ENCODE measurements around the gene GH2. TPM values are rescaled to one million over a fixed set of nuclear protein-coding genes. Genes with fewer than 3 reads are reported as not detected.
"Not testable (repeated sequence)": the region's sequence is repeated elsewhere in the genome, so short reads cannot be mapped to it uniquely, and the experiment has no call there.

Gene GH2
- total RNA-seq, 4 donors from 2014 or later: not detected

DNA sequence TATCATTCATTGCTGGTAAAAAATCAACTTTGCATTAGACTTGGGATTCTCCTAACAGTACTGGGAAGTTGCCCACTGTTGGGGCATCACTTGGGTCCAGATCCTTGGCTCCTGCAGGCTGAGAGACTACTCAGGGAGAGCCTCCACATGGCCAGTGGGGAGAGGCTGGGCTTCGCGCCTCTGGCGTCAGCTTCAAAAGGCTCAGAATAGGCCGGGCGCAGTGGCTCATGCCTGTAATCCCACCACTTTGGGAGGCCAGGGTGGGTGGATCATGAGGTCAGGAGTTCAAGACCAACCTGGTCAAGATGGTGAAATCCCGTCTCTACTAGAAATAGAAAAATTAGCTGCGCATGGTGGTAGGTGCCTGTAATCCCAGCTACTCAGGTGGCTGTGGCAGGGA is 32.7 kb upstream of the GH2 start:
- DNase-seq: no peak
- no peak overlapping the region for H3K27ac ChIP-seq
- intact Hi-C loops (cut with DNase I; ENCODE audit: low total_unique reads): loop anchor here (10.0 kb wide), 1 partner anchor 220 kb away; the partner anchor contains the start of gene ERN1
- H3K4me1 ChIP-seq: no peaks in the 10 kb centered on the region
- no peaks in the 10 kb centered on the region for H3K27me3 ChIP-seq
- H3K9me3 ChIP-seq: no peaks in the 10 kb centered on the region
- TF ChIP-seq POLR2A (IDR thresholded peaks at IDR 0.05): no peak
- TF ChIP-seq CTCF (IDR thresholded peaks at IDR 0.05): no peak
- H3K36me3 ChIP-seq: no peaks in the 10 kb centered on the region
- no peak overlapping the region for H3K4me3 ChIP-seq

GRCh38 chr17:63911657-63912100 is 29.9 kb upstream of the GH2 start:
- Histone ChIP-seq H3K4me1 (no peaks in the 10 kb centered on the region), H3K4me3 (no peak overlapping the region), H3K27me3 (no peaks in the 10 kb centered on the region), H3K9me3 (no peaks in the 10 kb centered on the region), H3K36me3 (no peaks in the 10 kb centered on the region), H3K27ac (no peak overlapping the region)
- DNase-seq: peak; percentile 31 to 40
- peak; percentile 51 to 83 (median 64) for TF ChIP-seq CTCF (IDR thresholded peaks at IDR 0.05)
- TF ChIP-seq POLR2A (IDR thresholded peaks at IDR 0.05): no peak
- intact Hi-C loops (cut with DNase I; ENCODE audit: low total_unique reads): loop anchor here (10.0 kb wide), 1 partner anchor 223 kb away; the partner anchor contains the start of gene ERN1

DNA sequence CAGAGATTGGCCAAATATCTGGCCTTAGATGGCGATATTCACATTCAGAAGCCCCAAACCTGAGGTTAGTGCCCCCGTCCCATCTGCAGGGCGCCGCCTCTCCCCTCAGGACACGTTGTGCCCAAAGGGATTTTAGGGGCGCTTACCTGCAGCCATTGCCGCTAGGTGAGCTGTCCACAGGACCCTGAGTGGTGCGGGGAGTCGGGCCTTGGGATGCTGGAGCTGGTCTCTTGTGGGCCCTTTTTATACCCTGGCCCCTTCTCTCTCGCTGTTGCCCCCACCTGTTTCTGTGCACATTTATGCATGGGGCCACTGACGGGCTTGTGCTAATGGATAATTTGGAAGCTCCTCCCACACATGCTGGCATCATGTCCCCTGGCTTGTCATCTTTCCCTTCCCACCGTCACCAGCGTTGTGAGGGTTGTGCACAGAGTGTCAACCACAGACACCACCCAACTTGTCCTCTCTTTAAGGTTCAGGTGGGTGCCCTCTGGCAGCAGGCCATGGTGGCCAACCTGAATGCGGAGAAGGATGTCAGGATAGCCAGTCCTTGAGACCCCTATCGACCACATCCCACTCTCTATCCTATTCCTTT is 29.4 kb upstream of the GH2 start, which contains the start of gene CSHL1:
CSHL1 (minus strand) TSS at position 218 of the 595 bp plus-strand sequence; CDS start at position 156, 62 bp downstream.
- intact Hi-C loops (cut with DNase I; ENCODE audit: low total_unique reads): loop anchor here (10.0 kb wide), 1 partner anchor 224 kb away; the partner anchor contains the start of gene ERN1
- no peaks in the 10 kb centered on the region for H3K9me3 ChIP-seq
- DNase-seq: no peak
- no peak within 1 kb of the TSS for H3K27ac ChIP-seq
- no peaks in the 10 kb centered on the region for H3K36me3 ChIP-seq
- no peaks in the 10 kb centered on the region for H3K27me3 ChIP-seq
- no peaks in the 10 kb centered on the region for H3K4me1 ChIP-seq
- TF ChIP-seq POLR2A (IDR thresholded peaks at IDR 0.05) (no peak), CTCF (IDR thresholded peaks at IDR 0.05) (no peak)
- H3K4me3 ChIP-seq: no peak within 1 kb of the TSS

DNA sequence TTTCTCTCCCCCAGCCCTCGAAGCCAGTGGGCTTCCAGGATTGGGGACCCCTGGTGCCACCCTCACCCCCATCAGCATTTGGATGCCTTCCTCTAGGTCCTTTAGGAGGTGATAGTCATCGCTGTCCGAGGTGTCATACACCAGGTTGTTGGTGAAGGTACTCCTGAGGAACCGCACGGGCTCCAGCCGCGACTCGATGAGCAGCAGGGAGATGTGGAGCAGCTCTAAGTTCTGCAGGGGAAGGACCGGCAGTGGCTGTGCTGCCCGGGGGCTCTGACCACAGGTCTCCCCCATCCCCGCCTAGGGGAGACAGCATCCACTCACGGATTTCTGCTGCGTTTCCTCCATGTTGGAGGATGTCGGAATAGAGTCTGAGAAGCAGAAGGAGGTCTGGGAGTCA is 28.4 kb upstream of the GH2 start:
- TF ChIP-seq POLR2A (IDR thresholded peaks at IDR 0.05): no peak
- no peak for TF ChIP-seq CTCF (IDR thresholded peaks at IDR 0.05)
- intact Hi-C loops (cut with DNase I; ENCODE audit: low total_unique reads): loop anchor here (10.0 kb wide), 1 partner anchor 225 kb away; the partner anchor contains the start of gene ERN1
- H3K4me3 ChIP-seq: no peak overlapping the region
- no peak for DNase-seq
- no peaks in the 10 kb centered on the region for H3K9me3 ChIP-seq
- H3K36me3 ChIP-seq: no peaks in the 10 kb centered on the region
- H3K4me1 ChIP-seq: no peaks in the 10 kb centered on the region
- no peak overlapping the region for H3K27ac ChIP-seq
- H3K27me3 ChIP-seq: no peaks in the 10 kb centered on the region

- intact Hi-C loops (cut with DNase I; ENCODE audit: low total_unique reads): not testable (repeated sequence)
These were observed 27.8 kb upstream of the GH2 start for GRCh38 chr17:63909586-63909985.

DNA sequence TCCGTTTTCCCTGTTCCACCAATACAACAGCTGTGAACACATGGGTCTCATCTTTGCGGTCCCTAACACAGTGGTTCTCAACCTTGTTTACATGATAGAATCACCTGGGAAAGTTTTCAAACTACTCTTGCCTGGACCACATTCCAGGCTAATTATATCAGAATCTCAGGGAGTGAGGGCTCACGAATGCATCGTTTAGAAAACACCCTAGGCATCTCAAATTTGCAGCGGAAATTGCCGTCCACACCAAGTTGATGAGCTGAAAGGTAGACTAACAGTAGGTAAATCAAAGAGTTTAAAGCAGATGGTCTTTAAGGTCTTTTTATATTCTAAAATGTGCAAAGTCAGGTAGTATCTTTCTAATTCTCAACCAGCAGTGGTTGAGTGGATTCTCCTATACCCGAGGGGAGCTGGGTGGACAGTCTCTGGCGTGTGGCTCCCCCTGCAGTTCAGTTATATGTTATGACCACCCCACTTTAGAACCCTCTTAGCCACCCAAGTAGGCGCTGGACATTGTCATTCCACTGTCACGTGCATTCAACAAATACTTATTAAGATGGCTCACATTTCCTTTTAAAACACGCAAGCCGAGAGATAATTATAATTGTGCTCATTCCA is 25.5 kb upstream of the GH2 start:
- H3K9me3 ChIP-seq; DNase-seq; intact Hi-C loops (cut with DNase I; ENCODE audit: low total_unique reads): not testable (repeated sequence)

More at GRCh38 chr17:63909586-63909985, 27.8 kb upstream of the GH2 start:
- H3K36me3 ChIP-seq, H3K4me1 ChIP-seq, H3K4me3 ChIP-seq, DNase-seq, H3K27ac ChIP-seq, H3K27me3 ChIP-seq, H3K9me3 ChIP-seq: not testable (repeated sequence)

DNA sequence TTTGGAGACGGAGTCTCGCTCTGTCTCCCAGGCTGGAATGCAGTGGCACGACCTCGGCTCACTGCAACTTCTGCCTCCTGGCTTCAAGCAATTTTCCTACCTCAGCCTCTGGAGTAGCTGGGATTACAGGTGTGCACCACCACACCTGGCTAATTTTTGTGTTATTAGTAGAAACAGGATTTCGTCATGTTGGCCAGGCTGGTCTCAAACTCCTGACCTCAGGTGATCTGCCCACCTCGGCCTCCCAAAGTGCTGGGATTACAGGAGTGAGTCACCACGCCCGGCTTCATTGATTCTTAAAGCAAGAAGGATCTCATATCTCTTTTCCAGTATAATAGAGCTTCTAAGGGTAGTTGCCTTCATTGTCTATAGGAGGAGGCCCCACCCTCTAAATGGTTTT is 23.1 kb upstream of the GH2 start:
- H3K36me3 ChIP-seq; intact Hi-C loops (cut with DNase I; ENCODE audit: low total_unique reads); H3K27ac ChIP-seq; H3K4me3 ChIP-seq; DNase-seq; H3K27me3 ChIP-seq; H3K4me1 ChIP-seq; H3K9me3 ChIP-seq: not testable (repeated sequence)

More for the DNA sequence above, 25.5 kb upstream of the GH2 start:
- not testable (repeated sequence) for H3K27me3 ChIP-seq, H3K36me3 ChIP-seq, H3K27ac ChIP-seq, H3K4me1 ChIP-seq, H3K4me3 ChIP-seq
